NCI-H82 treated with DMSO at 0.1 percent for 48 hours (cell line): ENCODE results near the gene LIMS1.
"Not testable (repeated sequence)": the region's sequence is repeated elsewhere in the genome, so short reads cannot be mapped to it uniquely, and the experiment has no call there.

Experiments
- DNase-seq: peaks from one replicate; lab custom pipeline; 2025; ENCODE audit not compliant: unreplicated experiment; lab: John Stamatoyannopoulos, UW

The LIMS1 gene

GRCh38 chr2:108657517-108657916 is 123.2 kb downstream of the LIMS1 start:
- DNase-seq = not testable (repeated sequence)

GRCh38 chr2:108658553-108658952 is 124.3 kb downstream of the LIMS1 start:
- DNase-seq = not testable (repeated sequence)

- DNase-seq = not testable (repeated sequence)
These were observed 127.2 kb downstream of the LIMS1 start for GRCh38 chr2:108661493-108661892.

- DNase-seq = not testable (repeated sequence)
These were observed 127.9 kb downstream of the LIMS1 start for GRCh38 chr2:108662207-108662612.

GRCh38 chr2:108663346-108663745 is 129.1 kb downstream of the LIMS1 start:
- DNase-seq = not testable (repeated sequence)

- DNase-seq = not testable (repeated sequence)
These were observed 129.8 kb downstream of the LIMS1 start for GRCh38 chr2:108664089-108664488.

- not testable (repeated sequence) for DNase-seq
These were observed 130.7 kb downstream of the LIMS1 start for GRCh38 chr2:108664979-108665378.

- not testable (repeated sequence) for DNase-seq
These were observed 131.7 kb downstream of the LIMS1 start for GRCh38 chr2:108665975-108666374.

- not testable (repeated sequence) for DNase-seq
These were observed 132.9 kb downstream of the LIMS1 start for GRCh38 chr2:108667140-108667539.

GRCh38 chr2:108670282-108670681 is 136.0 kb downstream of the LIMS1 start:
- not testable (repeated sequence) for DNase-seq

- DNase-seq = not testable (repeated sequence)
These were observed 138.0 kb downstream of the LIMS1 start for GRCh38 chr2:108672200-108672805.

GRCh38 chr2:108676522-108676921 is 142.3 kb downstream of the LIMS1 start:
- not testable (repeated sequence) for DNase-seq

GRCh38 chr2:108677239-108677744 is 143.0 kb downstream of the LIMS1 start:
- DNase-seq = not testable (repeated sequence)

- DNase-seq = not testable (repeated sequence)
These were observed 144.0 kb downstream of the LIMS1 start for GRCh38 chr2:108678198-108678651.

GRCh38 chr2:108680805-108681204 is 146.5 kb downstream of the LIMS1 start:
- not testable (repeated sequence) for DNase-seq

GRCh38 chr2:108688818-108689756 is 154.8 kb downstream of the LIMS1 start:
- DNase-seq = not testable (repeated sequence)

GRCh38 chr2:108690001-108690400 is 155.7 kb downstream of the LIMS1 start:
- DNase-seq = not testable (repeated sequence)

- DNase-seq = no peak
These were observed 157.2 kb downstream of the LIMS1 start for GRCh38 chr2:108691447-108691846.

GRCh38 chr2:108701208-108701607 is 166.9 kb downstream of the LIMS1 start:
- no peak for DNase-seq

GRCh38 chr2:108701806-108702205 is 167.5 kb downstream of the LIMS1 start:
- no peak for DNase-seq

- no peak for DNase-seq
These were observed 170.6 kb downstream of the LIMS1 start for GRCh38 chr2:108704871-108705270.

- DNase-seq = no peak
These were observed 173.0 kb downstream of the LIMS1 start for GRCh38 chr2:108707300-108707699.
